GM12872 (cell line): Measurements from ENCODE around the gene ASS1.
A peak's percentile ranks its signal among the peaks of the same experiment; 100 is the strongest.

Experiments used
- CTCF ChIP-seq: IDR thresholded peaks from 3 replicates; pipeline ENCODE4 v1.5.1; 2011; ENCODE audit warnings: low read depth, mild to moderate bottlenecking, low read length, moderate library complexity; ENCODE audit not compliant: insufficient read depth

The ASS1 gene

DNA sequence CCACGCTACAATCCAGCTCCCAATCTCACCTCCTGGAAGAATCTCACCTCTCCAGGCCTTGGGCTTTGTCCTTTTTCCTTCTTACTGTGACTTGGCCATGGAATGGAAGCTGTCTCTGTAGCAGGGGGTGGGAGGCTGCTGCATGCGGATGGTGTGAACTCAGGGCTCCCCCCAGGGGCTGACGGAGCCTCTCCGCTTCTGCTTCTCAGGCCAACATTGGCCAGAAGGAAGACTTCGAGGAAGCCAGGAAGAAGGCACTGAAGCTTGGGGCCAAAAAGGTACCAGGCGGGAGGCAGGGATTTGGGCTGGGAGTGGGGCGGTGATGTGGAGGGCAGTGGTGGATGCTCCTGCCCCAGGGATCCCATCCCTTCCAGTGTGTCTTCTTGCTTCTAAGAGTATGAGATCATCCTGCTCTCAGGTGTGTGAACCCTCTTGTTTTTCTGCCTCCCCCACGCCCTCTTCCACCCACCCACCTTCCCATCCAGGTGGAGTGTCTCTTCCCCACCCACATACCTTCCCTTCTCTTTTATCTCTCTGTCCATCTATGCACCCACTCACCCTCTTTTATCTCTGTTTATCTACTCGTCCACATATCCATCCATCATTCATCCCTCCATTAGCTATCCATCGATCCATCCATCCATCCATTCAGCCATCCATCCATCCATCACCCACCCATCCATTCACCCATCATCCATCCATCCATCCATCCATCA is 9.5 kb downstream of the ASS1 start:
- no peak for TF ChIP-seq CTCF

DNA sequence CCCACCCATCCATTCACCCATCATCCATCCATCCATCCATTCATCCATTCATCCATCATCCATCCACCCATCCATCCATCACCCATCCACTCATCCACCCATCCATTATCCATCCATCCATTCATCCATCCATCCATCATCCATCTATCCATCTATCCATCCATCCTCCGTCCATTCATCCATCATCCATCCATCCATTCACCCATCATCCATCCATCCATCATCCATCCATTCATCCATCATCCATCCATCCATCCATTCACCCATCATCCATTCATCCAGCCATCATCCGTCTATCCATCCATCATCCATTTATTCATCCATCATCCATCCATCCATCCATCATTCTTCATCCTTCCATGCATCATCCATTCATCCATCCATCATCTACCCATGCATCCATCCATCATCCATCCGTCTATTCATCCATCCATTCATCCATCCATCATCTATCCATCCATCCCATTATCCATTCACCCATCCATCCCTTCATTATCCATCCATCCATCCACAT is 10.1 kb downstream of the ASS1 start:
- TF ChIP-seq CTCF, result no peak

GRCh38 chr9:130458027-130458803 is 13.5 kb downstream of the ASS1 start:
- no peak for TF ChIP-seq CTCF

GRCh38 chr9:130458804-130459067 is 14.0 kb downstream of the ASS1 start:
- TF ChIP-seq CTCF, result no peak

DNA sequence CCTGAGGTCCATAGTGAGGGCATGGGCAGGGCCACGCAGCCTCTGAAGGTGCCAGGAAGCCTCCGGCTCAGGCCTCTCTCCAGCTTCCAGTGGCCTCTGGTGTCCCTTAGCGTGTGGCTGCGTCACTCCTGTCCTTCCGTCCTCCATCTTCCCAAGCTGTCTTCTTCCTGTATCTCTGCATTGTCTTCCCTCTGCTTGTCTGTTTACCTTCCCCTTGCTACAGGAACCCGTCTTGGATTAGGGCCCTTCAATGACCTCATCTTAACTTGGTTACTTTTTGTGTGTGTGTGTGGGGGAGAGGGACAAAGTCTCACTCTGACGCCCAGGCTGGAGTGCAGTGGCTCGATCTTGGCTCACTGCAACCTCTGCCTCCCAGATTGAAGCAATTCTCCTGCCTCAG is 14.4 kb downstream of the ASS1 start:
- TF ChIP-seq CTCF, result no peak

- no peak for TF ChIP-seq CTCF
These were observed 15.3 kb downstream of the ASS1 start for GRCh38 chr9:130459941-130460669.

DNA sequence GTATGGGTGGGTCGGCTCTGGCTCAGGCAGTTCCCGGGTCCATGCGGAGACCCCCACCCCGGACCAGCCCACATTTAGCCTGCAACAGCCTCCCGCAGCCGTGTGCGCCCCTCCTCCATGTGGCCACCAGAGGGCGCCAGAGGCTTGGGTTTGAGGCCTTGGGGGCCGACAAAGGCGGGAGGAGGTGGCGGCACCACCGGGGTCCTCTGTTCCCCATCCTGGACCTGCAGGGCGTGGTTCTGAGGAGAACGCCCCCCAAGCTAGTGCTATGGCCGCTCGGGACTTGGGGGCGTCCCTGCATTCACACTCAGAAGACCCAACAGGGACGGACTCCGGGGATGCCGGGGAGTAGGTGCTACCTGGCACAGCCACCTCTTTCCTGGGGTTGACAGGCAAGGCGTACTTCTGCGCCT is 16.5 kb downstream of the ASS1 start:
- peak; percentile 84 for TF ChIP-seq CTCF
